Progenitor cell of endocrine pancreas (in vitro differentiated cells): ENCODE measurements around the gene NOTCH1. TPM values are rescaled to one million over a fixed set of nuclear protein-coding genes. Genes with fewer than 3 reads are reported as not detected.

ENCODE experiments used
- DNase-seq: peaks from one replicate; pipeline ENCODE4 v3.0.0; 2021; ENCODE audit warnings: low spot score; ENCODE audit not compliant: unreplicated experiment
- H3K27ac Mint-ChIP-seq: 2 replicates; pipeline ENCODE4 v1.8.0; 2021; ENCODE audit warnings: mild to moderate bottlenecking, moderate library complexity, mixed read lengths
- H3K27me3 Mint-ChIP-seq: 2 replicates; pipeline ENCODE4 v1.8.0; 2021; ENCODE audit warnings: mixed read lengths
- H3K36me3 Mint-ChIP-seq: 2 replicates; pipeline ENCODE4 v1.8.0; 2022; ENCODE audit warnings: mixed read lengths; ENCODE audit not compliant: insufficient read depth
- H3K4me1 Mint-ChIP-seq: 2 replicates; pipeline ENCODE4 v1.8.0; 2021; ENCODE audit warnings: low read depth, mixed read lengths
- H3K4me3 Mint-ChIP-seq: 2 replicates; pipeline ENCODE4 v1.8.0; 2021; ENCODE audit warnings: low read depth, mild to moderate bottlenecking, moderate library complexity, mixed read lengths
- H3K9me3 Mint-ChIP-seq: 2 replicates; pipeline ENCODE4 v1.8.0; 2021; ENCODE audit warnings: low read depth, mixed read lengths
- total RNA-seq: library from RNA; stranded (reverse); gene quantifications from 2 replicates; pipeline ENCODE4 v1.2.1, GENCODE V29; 2021
- TF ChIP-seq, protein P1 (sequence below): fragments of 200-600 bp; sonication (generic); IDR thresholded peaks from one replicate; pipeline ENCODE4 v1.5.0; 2021; ENCODE audit warnings: antibody characterized with exemption, mild to moderate bottlenecking; ENCODE audit not compliant: unreplicated experiment

NOTCH1 gene
- total RNA-seq, 1 donor from 2014 or later, result 130 TPM

DNA sequence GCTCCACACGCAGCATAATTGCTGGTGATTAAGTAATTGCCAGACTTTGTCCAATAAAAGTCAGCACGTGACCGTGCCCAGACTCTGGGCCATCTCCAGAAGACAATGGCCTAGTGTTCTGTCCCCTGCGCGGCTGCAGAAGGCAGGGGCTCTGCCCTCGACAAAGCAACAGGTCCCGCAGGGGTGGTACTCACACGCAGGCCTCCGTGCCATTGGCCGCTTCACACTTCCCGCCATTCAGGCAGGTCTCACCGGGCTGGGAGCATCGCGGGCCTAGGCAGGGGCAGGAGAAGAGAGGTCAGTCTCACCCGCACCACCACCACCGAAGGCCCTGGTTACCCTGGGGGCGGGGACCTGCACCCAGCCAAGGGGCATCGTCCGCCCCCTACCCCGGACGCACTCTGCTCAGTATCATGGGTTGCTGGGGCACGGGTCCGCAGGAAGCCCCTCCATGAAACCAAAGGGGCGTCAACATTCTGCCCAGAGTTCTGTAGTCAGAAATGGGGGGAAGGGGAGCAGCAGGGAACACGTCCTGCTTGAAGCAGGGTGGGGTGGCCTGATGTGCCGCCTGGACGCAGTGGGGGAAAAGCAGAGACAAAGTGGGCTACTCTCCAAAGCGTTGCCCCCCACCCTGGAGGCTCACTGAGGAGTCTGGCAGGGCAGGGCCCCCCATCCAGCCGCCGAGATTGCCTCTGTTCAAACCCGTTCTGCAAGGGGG, 1.9 kb downstream of the NOTCH1 start:
- TF ChIP-seq, protein P1, sequence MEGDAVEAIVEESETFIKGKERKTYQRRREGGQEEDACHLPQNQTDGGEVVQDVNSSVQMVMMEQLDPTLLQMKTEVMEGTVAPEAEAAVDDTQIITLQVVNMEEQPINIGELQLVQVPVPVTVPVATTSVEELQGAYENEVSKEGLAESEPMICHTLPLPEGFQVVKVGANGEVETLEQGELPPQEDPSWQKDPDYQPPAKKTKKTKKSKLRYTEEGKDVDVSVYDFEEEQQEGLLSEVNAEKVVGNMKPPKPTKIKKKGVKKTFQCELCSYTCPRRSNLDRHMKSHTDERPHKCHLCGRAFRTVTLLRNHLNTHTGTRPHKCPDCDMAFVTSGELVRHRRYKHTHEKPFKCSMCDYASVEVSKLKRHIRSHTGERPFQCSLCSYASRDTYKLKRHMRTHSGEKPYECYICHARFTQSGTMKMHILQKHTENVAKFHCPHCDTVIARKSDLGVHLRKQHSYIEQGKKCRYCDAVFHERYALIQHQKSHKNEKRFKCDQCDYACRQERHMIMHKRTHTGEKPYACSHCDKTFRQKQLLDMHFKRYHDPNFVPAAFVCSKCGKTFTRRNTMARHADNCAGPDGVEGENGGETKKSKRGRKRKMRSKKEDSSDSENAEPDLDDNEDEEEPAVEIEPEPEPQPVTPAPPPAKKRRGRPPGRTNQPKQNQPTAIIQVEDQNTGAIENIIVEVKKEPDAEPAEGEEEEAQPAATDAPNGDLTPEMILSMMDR, result no peak
- Mint-ChIP-seq H3K9me3 (no peaks in the 10 kb centered on the region), H3K27me3 (peaks cover 2% of the 10 kb centered on the region), H3K4me3 (peak overlapping the region; percentile 85), H3K27ac (peak overlapping the region; percentile 92), H3K4me1 (peaks cover 15% of the 10 kb centered on the region), H3K36me3 (peaks cover 5% of the 10 kb centered on the region)
- peak; percentile 43 for DNase-seq

DNA sequence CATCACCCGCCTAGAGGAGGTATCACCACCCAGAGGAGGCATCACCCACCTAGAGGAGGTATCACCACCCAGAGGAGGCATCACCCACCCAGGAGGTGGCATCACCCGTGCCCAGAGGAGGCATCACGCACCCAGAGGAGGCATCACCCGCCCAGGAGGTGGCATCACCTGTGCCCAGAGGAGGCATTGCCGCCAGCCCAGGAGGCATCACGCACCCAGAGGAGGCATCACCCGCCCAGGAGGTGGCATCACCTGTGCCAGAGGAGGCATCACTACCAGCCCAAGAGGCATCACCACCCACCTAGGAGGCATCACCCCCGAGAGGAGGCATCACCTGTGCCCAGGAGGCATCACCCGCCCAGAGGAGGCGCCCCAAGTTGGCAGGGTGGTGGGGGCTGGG, 2.6 kb downstream of the NOTCH1 start:
- Mint-ChIP-seq H3K4me3 (peak overlapping the region; percentile 85), H3K4me1 (peaks cover 15% of the 10 kb centered on the region), H3K27me3 (peaks cover 2% of the 10 kb centered on the region), H3K36me3 (peaks cover 5% of the 10 kb centered on the region), H3K27ac (no peak overlapping the region), H3K9me3 (no peaks in the 10 kb centered on the region)
- DNase-seq, result no peak
- TF ChIP-seq, protein P1, result no peak

DNA sequence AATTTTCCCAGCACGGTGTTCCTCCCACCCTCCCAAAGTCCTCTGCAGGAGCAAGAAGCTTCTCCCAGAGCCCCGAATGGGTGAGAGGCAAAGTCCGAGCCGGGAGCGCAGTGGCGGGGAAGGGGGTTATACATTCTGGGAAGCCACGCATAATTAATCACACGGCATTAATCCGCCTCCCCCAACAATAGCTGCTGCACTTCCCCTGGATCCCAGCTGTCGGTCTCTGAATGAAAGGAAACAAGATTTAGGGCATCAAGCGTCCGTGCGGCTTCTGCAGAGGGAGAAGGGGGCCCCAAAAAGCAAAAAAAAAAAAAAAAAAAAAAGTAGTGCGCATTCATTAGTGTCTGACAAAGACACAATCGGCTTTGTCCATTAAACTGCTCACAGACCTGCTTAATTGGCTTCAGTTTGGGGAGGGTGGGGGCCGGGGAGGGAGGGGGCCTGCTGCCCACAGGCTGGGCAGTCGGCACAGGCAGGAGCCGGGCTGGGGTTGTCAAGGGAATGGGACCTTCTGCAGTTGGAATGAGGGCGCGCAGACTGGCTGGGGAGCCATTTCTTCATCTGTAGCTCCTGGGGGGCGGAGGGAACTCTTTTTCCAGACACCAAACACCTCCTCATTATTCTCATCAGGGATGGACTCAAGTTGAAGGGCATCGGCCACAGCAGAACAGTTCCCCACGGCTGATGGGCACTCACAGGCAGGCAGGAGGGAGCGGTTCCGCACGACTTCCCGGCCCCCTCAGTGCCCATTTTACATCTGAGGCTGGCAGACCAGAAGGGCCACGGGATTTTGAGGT, 3.4 kb downstream of the NOTCH1 start:
- DNase-seq, result no peak
- Mint-ChIP-seq H3K27me3 (no peaks in the 10 kb centered on the region), H3K4me3 (no peak overlapping the region), H3K9me3 (no peaks in the 10 kb centered on the region), H3K4me1 (peaks cover 15% of the 10 kb centered on the region), H3K27ac (peak overlapping the region; percentile 73), H3K36me3 (peaks cover 5% of the 10 kb centered on the region)
- TF ChIP-seq, protein P1, result no peak

DNA sequence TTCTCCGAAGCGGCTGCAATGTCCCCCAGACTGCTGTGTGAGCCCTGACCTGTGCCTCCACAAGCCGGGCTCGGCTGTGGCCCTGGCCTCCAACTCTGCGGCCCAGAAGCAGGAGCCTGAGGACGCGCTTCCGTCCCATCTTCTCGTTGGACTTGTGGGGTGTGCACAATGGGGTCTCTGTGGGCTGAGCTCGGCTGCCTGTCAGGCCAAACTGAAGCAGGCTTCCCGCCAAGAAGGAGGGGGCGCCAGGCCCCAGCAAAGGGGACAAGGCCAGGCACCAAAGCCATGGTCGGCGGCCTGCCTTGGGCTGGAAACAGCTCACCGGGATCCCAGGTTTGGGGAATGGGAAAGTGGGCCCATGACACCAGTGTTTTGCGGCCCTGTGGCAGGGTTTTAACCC, 4.1 kb downstream of the NOTCH1 start:
- Mint-ChIP-seq H3K4me3 (no peak overlapping the region), H3K4me1 (peaks cover 11% of the 10 kb centered on the region), H3K27me3 (no peaks in the 10 kb centered on the region), H3K9me3 (no peaks in the 10 kb centered on the region), H3K36me3 (peaks cover 9% of the 10 kb centered on the region), H3K27ac (no peak overlapping the region)
- TF ChIP-seq, protein P1, result no peak
- no peak for DNase-seq

DNA sequence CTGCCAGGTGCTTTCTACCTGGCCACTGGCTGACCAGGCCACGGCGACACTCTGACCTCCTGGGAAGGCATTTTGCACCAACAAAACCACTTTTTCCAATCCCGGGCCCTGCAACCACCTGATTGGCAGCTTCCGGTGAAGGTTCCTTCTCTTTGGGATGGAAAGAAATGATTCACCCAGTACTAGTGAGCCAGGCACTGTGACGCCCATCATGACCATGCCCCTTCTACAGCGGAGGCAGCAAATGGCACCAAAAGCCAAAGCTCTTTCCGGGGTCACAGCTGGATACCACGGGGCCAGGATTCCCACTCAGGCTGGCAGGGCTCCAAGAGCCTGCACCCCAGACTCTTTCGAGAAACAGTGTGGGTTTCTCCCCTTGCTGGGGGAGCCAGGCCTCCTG, 4.7 kb downstream of the NOTCH1 start:
- Mint-ChIP-seq H3K4me1 (peaks cover 11% of the 10 kb centered on the region), H3K36me3 (peaks cover 9% of the 10 kb centered on the region), H3K4me3 (no peak overlapping the region), H3K27ac (no peak overlapping the region), H3K27me3 (no peaks in the 10 kb centered on the region), H3K9me3 (no peaks in the 10 kb centered on the region)
- DNase-seq, result no peak
- TF ChIP-seq, protein P1, result no peak
